Progenitor cell of endocrine pancreas (in vitro differentiated cells): ENCODE results near the gene MAPK1IP1L. TPM values are rescaled to one million over a fixed set of nuclear protein-coding genes. Genes with fewer than 3 reads are reported as not detected.
"Not testable (repeated sequence)": the region's sequence is repeated elsewhere in the genome, so short reads cannot be mapped to it uniquely, and the experiment has no call there.

ENCODE experiments used
- DNase-seq: peaks from one replicate; pipeline ENCODE4 v3.0.0; 2021; ENCODE audit warnings: low spot score; ENCODE audit not compliant: unreplicated experiment
- H3K27ac Mint-ChIP-seq: 2 replicates; pipeline ENCODE4 v1.8.0; 2021; ENCODE audit warnings: mild to moderate bottlenecking, moderate library complexity, mixed read lengths
- H3K27me3 Mint-ChIP-seq: 2 replicates; pipeline ENCODE4 v1.8.0; 2021; ENCODE audit warnings: mixed read lengths
- H3K36me3 Mint-ChIP-seq: 2 replicates; pipeline ENCODE4 v1.8.0; 2022; ENCODE audit warnings: mixed read lengths; ENCODE audit not compliant: insufficient read depth
- H3K4me1 Mint-ChIP-seq: 2 replicates; pipeline ENCODE4 v1.8.0; 2021; ENCODE audit warnings: low read depth, mixed read lengths
- H3K4me3 Mint-ChIP-seq: 2 replicates; pipeline ENCODE4 v1.8.0; 2021; ENCODE audit warnings: low read depth, mild to moderate bottlenecking, moderate library complexity, mixed read lengths
- H3K9me3 Mint-ChIP-seq: 2 replicates; pipeline ENCODE4 v1.8.0; 2021; ENCODE audit warnings: low read depth, mixed read lengths
- CTCF ChIP-seq: fragments of 200-600 bp; sonication (generic); IDR thresholded peaks from one replicate; pipeline ENCODE4 v1.5.0; 2021; ENCODE audit warnings: antibody characterized with exemption, mild to moderate bottlenecking; ENCODE audit not compliant: unreplicated experiment
- total RNA-seq: library from RNA; stranded (reverse); gene quantifications from 2 replicates; pipeline ENCODE4 v1.2.1, GENCODE V29; 2021

MAPK1IP1L gene
- total RNA-seq, 1 donor from 2014 or later, result 140 TPM

- H3K4me1 Mint-ChIP-seq, result peaks cover 11% of the 10 kb centered on the region
- no peaks in the 10 kb centered on the region for H3K36me3 Mint-ChIP-seq
- DNase-seq, result no peak
- H3K27ac Mint-ChIP-seq, result peak overlapping the region; percentile 75
- H3K4me3 Mint-ChIP-seq, result no peak overlapping the region
- no peaks in the 10 kb centered on the region for H3K27me3 Mint-ChIP-seq
- TF ChIP-seq CTCF, result no peak
- no peaks in the 10 kb centered on the region for H3K9me3 Mint-ChIP-seq
Measured at GRCh38 chr14:55075628-55076175, 24.3 kb downstream of the MAPK1IP1L start.

- H3K4me3 Mint-ChIP-seq, result no peak overlapping the region
- DNase-seq, result peak; percentile 20
- no peak for TF ChIP-seq CTCF
- no peaks in the 10 kb centered on the region for H3K27me3 Mint-ChIP-seq
- no peaks in the 10 kb centered on the region for H3K9me3 Mint-ChIP-seq
- no peaks in the 10 kb centered on the region for H3K36me3 Mint-ChIP-seq
- peak overlapping the region; percentile 97 for H3K27ac Mint-ChIP-seq
- H3K4me1 Mint-ChIP-seq, result peaks cover 8% of the 10 kb centered on the region
Measured at GRCh38 chr14:55077170-55078151, 26.0 kb downstream of the MAPK1IP1L start.

DNA sequence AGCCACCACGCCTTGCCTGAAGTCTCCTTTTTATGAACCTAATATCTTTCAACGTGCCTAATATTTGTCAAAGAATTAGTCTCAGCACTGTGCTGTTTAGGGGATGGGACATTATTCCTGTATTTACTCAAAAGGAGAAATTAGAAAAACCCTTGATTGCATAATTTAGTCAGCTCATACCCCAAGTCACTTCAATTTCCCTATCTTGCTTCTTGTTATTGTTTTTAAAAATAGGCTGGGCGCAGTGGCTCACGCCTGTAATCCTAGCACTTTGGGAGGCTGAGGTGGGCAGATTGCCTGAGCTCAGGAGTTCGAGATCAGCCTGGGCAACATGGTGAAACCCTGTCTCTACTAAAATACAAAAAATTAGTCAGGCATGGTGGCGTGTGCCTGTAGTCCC is 28.5 kb downstream of the MAPK1IP1L start:
- DNase-seq, H3K27ac Mint-ChIP-seq, H3K4me3 Mint-ChIP-seq, H3K36me3 Mint-ChIP-seq, H3K27me3 Mint-ChIP-seq, H3K9me3 Mint-ChIP-seq: not testable (repeated sequence)
- H3K4me1 Mint-ChIP-seq, result peaks cover 14% of the 10 kb centered on the region

- H3K4me3 Mint-ChIP-seq, result no peak overlapping the region
- H3K27ac Mint-ChIP-seq, result peak overlapping the region; percentile 16
- H3K36me3 Mint-ChIP-seq, result no peaks in the 10 kb centered on the region
- H3K9me3 Mint-ChIP-seq, result no peaks in the 10 kb centered on the region
- no peaks in the 10 kb centered on the region for H3K27me3 Mint-ChIP-seq
- H3K4me1 Mint-ChIP-seq, result peaks cover 11% of the 10 kb centered on the region
- DNase-seq, result no peak
- TF ChIP-seq CTCF, result no peak
Measured at GRCh38 chr14:55084401-55085059, 33.1 kb downstream of the MAPK1IP1L start.

- no peak for TF ChIP-seq CTCF
- Mint-ChIP-seq H3K4me3 (no peak overlapping the region), H3K36me3 (no peaks in the 10 kb centered on the region), H3K27ac (peak overlapping the region; percentile 92), H3K27me3 (no peaks in the 10 kb centered on the region), H3K4me1 (peaks cover 11% of the 10 kb centered on the region), H3K9me3 (no peaks in the 10 kb centered on the region)
- DNase-seq, result no peak
Measured at GRCh38 chr14:55085060-55085660, 33.7 kb downstream of the MAPK1IP1L start.
